HL-60 (cell line): ENCODE results near the gene FAM227B.

Experiments
- DNase-seq, 2 experiments: peaks; one replicate each; pipeline ENCODE4 v3.0.0-alpha.2; 2010 to 2020; ENCODE audit warnings: low read depth in 1 of 2, low spot score in 1 of 2
- H3K27ac ChIP-seq: fragments of 250-450 bp; sonication (Bioruptor Pico); replicated peaks from 2 replicates; pipeline ENCODE4 v1.5.1; 2020; ENCODE audit warnings: mild to moderate bottlenecking, moderate library complexity
- H3K27me3 ChIP-seq: fragments of 250-450 bp; sonication (Bioruptor Pico); 2 replicates; pipeline ENCODE4 v1.5.1; 2021; ENCODE audit warnings: mild to moderate bottlenecking, moderate library complexity; ENCODE audit not compliant: insufficient read depth, poor library complexity, severe bottlenecking
- H3K4me3 ChIP-seq: replicated peaks from 2 replicates; pipeline ENCODE4 v1.5.1; 2011; ENCODE audit warnings: mild to moderate bottlenecking, control low read depth, low read length; ENCODE audit not compliant: insufficient read depth
- CTCF ChIP-seq: IDR thresholded peaks from one replicate; pipeline ENCODE4 v1.5.1; 2011; ENCODE audit warnings: low read length, control low read depth, inconsistent platforms; ENCODE audit not compliant: insufficient read depth
- GABPA ChIP-seq: IDR thresholded peaks from 2 replicates; pipeline ENCODE4 v1.6.1; 2012; ENCODE audit warnings: low read depth
- POLR2AphosphoS5 ChIP-seq: IDR thresholded peaks from 2 replicates; pipeline ENCODE4 v1.6.1; 2012; ENCODE audit warnings: low read depth
- REST ChIP-seq: IDR thresholded peaks from 2 replicates; pipeline ENCODE4 v1.6.1; 2012; ENCODE audit warnings: low read depth; ENCODE audit not compliant: insufficient replicate concordance
- SPI1 ChIP-seq: IDR thresholded peaks from 2 replicates; pipeline ENCODE4 v1.6.1; 2012; ENCODE audit warnings: low read depth, mild to moderate bottlenecking, borderline replicate concordance

Gene FAM227B

GRCh38 chr15:49290191-49290590 is 330.4 kb downstream of the FAM227B start:
- no peak overlapping the region for H3K27ac ChIP-seq
- H3K4me3 ChIP-seq: no peak overlapping the region
- TF ChIP-seq CTCF (no peak), REST (no peak), GABPA (no peak), POLR2AphosphoS5 (no peak), SPI1 (no peak)
- H3K27me3 ChIP-seq: no peaks in the 10 kb centered on the region
- no peak for DNase-seq

GRCh38 chr15:49288391-49288790 is 332.2 kb downstream of the FAM227B start:
- Histone ChIP-seq H3K27ac (no peak overlapping the region), H3K27me3 (no peaks in the 10 kb centered on the region), H3K4me3 (no peak overlapping the region)
- no peak for DNase-seq
- TF ChIP-seq REST (no peak), SPI1 (no peak), GABPA (no peak), POLR2AphosphoS5 (no peak), CTCF (no peak)

GRCh38 chr15:49287481-49287880 is 333.1 kb downstream of the FAM227B start:
- no peak for DNase-seq
- TF ChIP-seq GABPA: no peak
- no peak for TF ChIP-seq SPI1
- TF ChIP-seq REST: no peak
- TF ChIP-seq POLR2AphosphoS5: no peak
- TF ChIP-seq CTCF: no peak
- no peak overlapping the region for H3K27ac ChIP-seq

More at GRCh38 chr15:49287481-49287880, 333.1 kb downstream of the FAM227B start:
- H3K4me3 ChIP-seq: no peak overlapping the region
- no peaks in the 10 kb centered on the region for H3K27me3 ChIP-seq
